GM23338 (cell line): ENCODE data around the gene USH1G. TPM values are rescaled to one million over a fixed set of nuclear protein-coding genes. Genes with fewer than 3 reads are reported as not detected.

Experiments
- polyA plus RNA-seq: library from polyadenylated mRNA; unstranded; fragments of >200 nt; fragmentation: Nextera tagmentation; extraction: Ambion mirVana; gene quantifications from 2 replicates; pipeline ENCODE4 v1.2.1, GENCODE V29; 2016
- total RNA-seq: library from RNA; depleted of rRNA; stranded (reverse); fragments of >200 nt; shearing (Covaris generic); gene quantifications from 2 replicates; pipeline ENCODE4 v1.2.3, GENCODE V29; 2014; rRNA removed

The USH1G gene
- total and polyA plus RNA-seq, 2 experiments from 2014 or later = 0.34 to 1.7 TPM

Other genes with a start within 250 kb of the USH1G start
- gene CD300LF, start 210.3 kb downstream of the USH1G start, total RNA-seq = not detected in 2 replicates
- gene CD300LF, start 210.3 kb downstream of the USH1G start, polyA plus RNA-seq = not detected in 2 replicates
- 3.4 and 5.2 TPM in 2 replicates for gene RAB37, start 186.0 kb downstream of the USH1G start, total RNA-seq
- gene RAB37, start 186.0 kb downstream of the USH1G start, polyA plus RNA-seq = 3.3 and 3.6 TPM in 2 replicates
- gene NHERF1, start 174.6 kb downstream of the USH1G start, total RNA-seq = 85.8 and 100 TPM in 2 replicates
- 48.8 and 49.3 TPM in 2 replicates for gene NHERF1, start 174.6 kb downstream of the USH1G start, polyA plus RNA-seq
- 37.5 and 62.1 TPM in 2 replicates for gene NAT9, start 146.9 kb downstream of the USH1G start, total RNA-seq
- gene NAT9, start 146.9 kb downstream of the USH1G start, polyA plus RNA-seq = 30.7 and 37.3 TPM in 2 replicates
- 0.10 TPM in 1 of 2 replicates, not detected in the other for gene GRIN2C, start 63.4 kb downstream of the USH1G start, total RNA-seq
- 0.07 and 0.19 TPM in 2 replicates for gene GRIN2C, start 63.4 kb downstream of the USH1G start, polyA plus RNA-seq
- 33.1 and 34.5 TPM in 2 replicates for gene FDXR, start 50.3 kb downstream of the USH1G start, total RNA-seq
- 19.9 and 21.7 TPM in 2 replicates for gene FDXR, start 50.3 kb downstream of the USH1G start, polyA plus RNA-seq
- 0.73 and 1.6 TPM in 2 replicates for gene FADS6, start 29.6 kb downstream of the USH1G start, total RNA-seq
- gene FADS6, start 29.6 kb downstream of the USH1G start, polyA plus RNA-seq = 0.35 and 0.42 TPM in 2 replicates
- gene OTOP2, start 1.0 kb upstream of the USH1G start, total RNA-seq = not detected in 2 replicates
- not detected in 2 replicates for gene OTOP2, start 1.0 kb upstream of the USH1G start, polyA plus RNA-seq
- gene OTOP3, start 12.6 kb upstream of the USH1G start, total RNA-seq = not detected in 2 replicates
- gene OTOP3, start 12.6 kb upstream of the USH1G start, polyA plus RNA-seq = not detected in 2 replicates
- 6.3 and 8.7 TPM in 2 replicates for gene HID1, start 49.5 kb upstream of the USH1G start, total RNA-seq
- 9.0 and 10.9 TPM in 2 replicates for gene HID1, start 49.5 kb upstream of the USH1G start, polyA plus RNA-seq
- gene CDR2L, start 64.4 kb upstream of the USH1G start, total RNA-seq = 34.4 and 35.8 TPM in 2 replicates
- gene CDR2L, start 64.4 kb upstream of the USH1G start, polyA plus RNA-seq = 17.7 and 18.3 TPM in 2 replicates
- 38.0 and 48.5 TPM in 2 replicates for gene MRPL58, start 89.4 kb upstream of the USH1G start, total RNA-seq
- gene MRPL58, start 89.4 kb upstream of the USH1G start, polyA plus RNA-seq = 66.7 and 68.0 TPM in 2 replicates
- gene ATP5PD, start 123.7 kb upstream of the USH1G start, total RNA-seq = 240 and 244 TPM in 2 replicates
- gene ATP5PD, start 123.7 kb upstream of the USH1G start, polyA plus RNA-seq = 1,144 and 1,234 TPM in 2 replicates
- gene KCTD2, start 124.0 kb upstream of the USH1G start, total RNA-seq = 24.3 and 30.0 TPM in 2 replicates
- gene KCTD2, start 124.0 kb upstream of the USH1G start, polyA plus RNA-seq = 7.4 and 8.1 TPM in 2 replicates
- gene SLC16A5, start 164.7 kb upstream of the USH1G start, total RNA-seq = 30.1 and 40.0 TPM in 2 replicates
- 5.0 and 7.3 TPM in 2 replicates for gene SLC16A5, start 164.7 kb upstream of the USH1G start, polyA plus RNA-seq
- 4.5 and 5.6 TPM in 2 replicates for gene ARMC7, start 186.7 kb upstream of the USH1G start, total RNA-seq
- gene ARMC7, start 186.7 kb upstream of the USH1G start, polyA plus RNA-seq = 6.3 and 8.4 TPM in 2 replicates
- 91.7 and 122 TPM in 2 replicates for gene NT5C, start 208.5 kb upstream of the USH1G start, total RNA-seq
- gene NT5C, start 208.5 kb upstream of the USH1G start, polyA plus RNA-seq = 120 and 134 TPM in 2 replicates
- 249 and 278 TPM in 2 replicates for gene JPT1, start 231.3 kb upstream of the USH1G start, total RNA-seq
- 903 and 929 TPM in 2 replicates for gene JPT1, start 231.3 kb upstream of the USH1G start, polyA plus RNA-seq